ENCODE measurements around the gene POTEG.
"Not testable (repeated sequence)": the region's sequence is repeated elsewhere in the genome, so short reads cannot be mapped to it uniquely, and the experiment has no call there.

DNA sequence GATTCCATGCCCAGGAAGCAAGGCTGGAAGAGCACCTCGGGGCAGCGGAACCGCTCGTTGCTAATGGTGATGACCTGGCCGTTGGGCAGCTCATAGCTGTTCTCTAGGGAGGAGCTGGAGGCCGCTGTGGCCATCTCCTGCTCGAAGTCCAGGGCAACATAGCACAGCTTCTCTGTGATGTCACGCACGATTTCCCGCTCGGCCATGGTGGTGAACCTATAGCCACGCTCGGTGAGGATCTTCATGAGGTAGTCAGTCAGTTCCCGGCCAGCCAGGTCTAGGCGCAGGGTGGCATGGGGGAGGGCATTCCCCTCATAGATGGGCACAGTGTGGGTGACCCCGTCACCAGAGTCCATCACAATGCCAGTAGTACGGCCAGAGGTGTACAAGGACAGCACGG lies 32.0 kb downstream of the POTEG start:
- TF ChIP-seq, protein P1, sequence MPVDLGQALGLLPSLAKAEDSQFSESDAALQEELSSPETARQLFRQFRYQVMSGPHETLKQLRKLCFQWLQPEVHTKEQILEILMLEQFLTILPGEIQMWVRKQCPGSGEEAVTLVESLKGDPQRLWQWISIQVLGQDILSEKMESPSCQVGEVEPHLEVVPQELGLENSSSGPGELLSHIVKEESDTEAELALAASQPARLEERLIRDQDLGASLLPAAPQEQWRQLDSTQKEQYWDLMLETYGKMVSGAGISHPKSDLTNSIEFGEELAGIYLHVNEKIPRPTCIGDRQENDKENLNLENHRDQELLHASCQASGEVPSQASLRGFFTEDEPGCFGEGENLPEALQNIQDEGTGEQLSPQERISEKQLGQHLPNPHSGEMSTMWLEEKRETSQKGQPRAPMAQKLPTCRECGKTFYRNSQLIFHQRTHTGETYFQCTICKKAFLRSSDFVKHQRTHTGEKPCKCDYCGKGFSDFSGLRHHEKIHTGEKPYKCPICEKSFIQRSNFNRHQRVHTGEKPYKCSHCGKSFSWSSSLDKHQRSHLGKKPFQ (tag by site-specific recombination; IDR thresholded peaks at IDR 0.05): not testable (repeated sequence)
- TF ChIP-seq, protein P2, sequence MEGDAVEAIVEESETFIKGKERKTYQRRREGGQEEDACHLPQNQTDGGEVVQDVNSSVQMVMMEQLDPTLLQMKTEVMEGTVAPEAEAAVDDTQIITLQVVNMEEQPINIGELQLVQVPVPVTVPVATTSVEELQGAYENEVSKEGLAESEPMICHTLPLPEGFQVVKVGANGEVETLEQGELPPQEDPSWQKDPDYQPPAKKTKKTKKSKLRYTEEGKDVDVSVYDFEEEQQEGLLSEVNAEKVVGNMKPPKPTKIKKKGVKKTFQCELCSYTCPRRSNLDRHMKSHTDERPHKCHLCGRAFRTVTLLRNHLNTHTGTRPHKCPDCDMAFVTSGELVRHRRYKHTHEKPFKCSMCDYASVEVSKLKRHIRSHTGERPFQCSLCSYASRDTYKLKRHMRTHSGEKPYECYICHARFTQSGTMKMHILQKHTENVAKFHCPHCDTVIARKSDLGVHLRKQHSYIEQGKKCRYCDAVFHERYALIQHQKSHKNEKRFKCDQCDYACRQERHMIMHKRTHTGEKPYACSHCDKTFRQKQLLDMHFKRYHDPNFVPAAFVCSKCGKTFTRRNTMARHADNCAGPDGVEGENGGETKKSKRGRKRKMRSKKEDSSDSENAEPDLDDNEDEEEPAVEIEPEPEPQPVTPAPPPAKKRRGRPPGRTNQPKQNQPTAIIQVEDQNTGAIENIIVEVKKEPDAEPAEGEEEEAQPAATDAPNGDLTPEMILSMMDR (tag by site-specific recombination; IDR thresholded peaks at IDR 0.05): not testable (repeated sequence)
- TF ChIP-seq, protein P3, sequence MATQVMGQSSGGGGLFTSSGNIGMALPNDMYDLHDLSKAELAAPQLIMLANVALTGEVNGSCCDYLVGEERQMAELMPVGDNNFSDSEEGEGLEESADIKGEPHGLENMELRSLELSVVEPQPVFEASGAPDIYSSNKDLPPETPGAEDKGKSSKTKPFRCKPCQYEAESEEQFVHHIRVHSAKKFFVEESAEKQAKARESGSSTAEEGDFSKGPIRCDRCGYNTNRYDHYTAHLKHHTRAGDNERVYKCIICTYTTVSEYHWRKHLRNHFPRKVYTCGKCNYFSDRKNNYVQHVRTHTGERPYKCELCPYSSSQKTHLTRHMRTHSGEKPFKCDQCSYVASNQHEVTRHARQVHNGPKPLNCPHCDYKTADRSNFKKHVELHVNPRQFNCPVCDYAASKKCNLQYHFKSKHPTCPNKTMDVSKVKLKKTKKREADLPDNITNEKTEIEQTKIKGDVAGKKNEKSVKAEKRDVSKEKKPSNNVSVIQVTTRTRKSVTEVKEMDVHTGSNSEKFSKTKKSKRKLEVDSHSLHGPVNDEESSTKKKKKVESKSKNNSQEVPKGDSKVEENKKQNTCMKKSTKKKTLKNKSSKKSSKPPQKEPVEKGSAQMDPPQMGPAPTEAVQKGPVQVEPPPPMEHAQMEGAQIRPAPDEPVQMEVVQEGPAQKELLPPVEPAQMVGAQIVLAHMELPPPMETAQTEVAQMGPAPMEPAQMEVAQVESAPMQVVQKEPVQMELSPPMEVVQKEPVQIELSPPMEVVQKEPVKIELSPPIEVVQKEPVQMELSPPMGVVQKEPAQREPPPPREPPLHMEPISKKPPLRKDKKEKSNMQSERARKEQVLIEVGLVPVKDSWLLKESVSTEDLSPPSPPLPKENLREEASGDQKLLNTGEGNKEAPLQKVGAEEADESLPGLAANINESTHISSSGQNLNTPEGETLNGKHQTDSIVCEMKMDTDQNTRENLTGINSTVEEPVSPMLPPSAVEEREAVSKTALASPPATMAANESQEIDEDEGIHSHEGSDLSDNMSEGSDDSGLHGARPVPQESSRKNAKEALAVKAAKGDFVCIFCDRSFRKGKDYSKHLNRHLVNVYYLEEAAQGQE (tag by site-specific recombination; IDR thresholded peaks at IDR 0.05): not testable (repeated sequence)
- TF ChIP-seq, protein P4, sequence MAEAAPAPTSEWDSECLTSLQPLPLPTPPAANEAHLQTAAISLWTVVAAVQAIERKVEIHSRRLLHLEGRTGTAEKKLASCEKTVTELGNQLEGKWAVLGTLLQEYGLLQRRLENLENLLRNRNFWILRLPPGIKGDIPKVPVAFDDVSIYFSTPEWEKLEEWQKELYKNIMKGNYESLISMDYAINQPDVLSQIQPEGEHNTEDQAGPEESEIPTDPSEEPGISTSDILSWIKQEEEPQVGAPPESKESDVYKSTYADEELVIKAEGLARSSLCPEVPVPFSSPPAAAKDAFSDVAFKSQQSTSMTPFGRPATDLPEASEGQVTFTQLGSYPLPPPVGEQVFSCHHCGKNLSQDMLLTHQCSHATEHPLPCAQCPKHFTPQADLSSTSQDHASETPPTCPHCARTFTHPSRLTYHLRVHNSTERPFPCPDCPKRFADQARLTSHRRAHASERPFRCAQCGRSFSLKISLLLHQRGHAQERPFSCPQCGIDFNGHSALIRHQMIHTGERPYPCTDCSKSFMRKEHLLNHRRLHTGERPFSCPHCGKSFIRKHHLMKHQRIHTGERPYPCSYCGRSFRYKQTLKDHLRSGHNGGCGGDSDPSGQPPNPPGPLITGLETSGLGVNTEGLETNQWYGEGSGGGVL (tag by site-specific recombination; IDR thresholded peaks at IDR 0.05): not testable (repeated sequence)
- TF ChIP-seq, protein P5, sequence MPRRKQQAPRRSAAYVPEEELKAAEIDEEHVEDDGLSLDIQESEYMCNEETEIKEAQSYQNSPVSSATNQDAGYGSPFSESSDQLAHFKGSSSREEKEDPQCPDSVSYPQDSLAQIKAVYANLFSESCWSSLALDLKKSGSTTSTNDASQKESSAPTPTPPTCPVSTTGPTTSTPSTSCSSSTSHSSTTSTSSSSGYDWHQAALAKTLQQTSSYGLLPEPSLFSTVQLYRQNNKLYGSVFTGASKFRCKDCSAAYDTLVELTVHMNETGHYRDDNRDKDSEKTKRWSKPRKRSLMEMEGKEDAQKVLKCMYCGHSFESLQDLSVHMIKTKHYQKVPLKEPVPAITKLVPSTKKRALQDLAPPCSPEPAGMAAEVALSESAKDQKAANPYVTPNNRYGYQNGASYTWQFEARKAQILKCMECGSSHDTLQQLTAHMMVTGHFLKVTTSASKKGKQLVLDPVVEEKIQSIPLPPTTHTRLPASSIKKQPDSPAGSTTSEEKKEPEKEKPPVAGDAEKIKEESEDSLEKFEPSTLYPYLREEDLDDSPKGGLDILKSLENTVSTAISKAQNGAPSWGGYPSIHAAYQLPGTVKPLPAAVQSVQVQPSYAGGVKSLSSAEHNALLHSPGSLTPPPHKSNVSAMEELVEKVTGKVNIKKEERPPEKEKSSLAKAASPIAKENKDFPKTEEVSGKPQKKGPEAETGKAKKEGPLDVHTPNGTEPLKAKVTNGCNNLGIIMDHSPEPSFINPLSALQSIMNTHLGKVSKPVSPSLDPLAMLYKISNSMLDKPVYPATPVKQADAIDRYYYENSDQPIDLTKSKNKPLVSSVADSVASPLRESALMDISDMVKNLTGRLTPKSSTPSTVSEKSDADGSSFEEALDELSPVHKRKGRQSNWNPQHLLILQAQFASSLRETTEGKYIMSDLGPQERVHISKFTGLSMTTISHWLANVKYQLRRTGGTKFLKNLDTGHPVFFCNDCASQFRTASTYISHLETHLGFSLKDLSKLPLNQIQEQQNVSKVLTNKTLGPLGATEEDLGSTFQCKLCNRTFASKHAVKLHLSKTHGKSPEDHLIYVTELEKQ (tag by site-specific recombination; IDR thresholded peaks at IDR 0.05; ENCODE audit: borderline replicate concordance): not testable (repeated sequence)
- TF ChIP-seq ZNF514 (tag by site-specific recombination; IDR thresholded peaks at IDR 0.05); ZNF121 (tag by site-specific recombination; IDR thresholded peaks at IDR 0.05); ZNF24 (tag by site-specific recombination; IDR thresholded peaks at IDR 0.05); ZNF510 (tag by site-specific recombination; IDR thresholded peaks at IDR 0.05; ENCODE audit: insufficient replicate concordance); ZFP37 (tag by site-specific recombination; IDR thresholded peaks at IDR 0.05); SCRT1 (tag by site-specific recombination; IDR thresholded peaks at IDR 0.05; ENCODE audit: borderline replicate concordance); SP7 (tag by site-specific recombination; IDR thresholded peaks at IDR 0.05): not testable (repeated sequence)
- TF ChIP-seq, protein P6, sequence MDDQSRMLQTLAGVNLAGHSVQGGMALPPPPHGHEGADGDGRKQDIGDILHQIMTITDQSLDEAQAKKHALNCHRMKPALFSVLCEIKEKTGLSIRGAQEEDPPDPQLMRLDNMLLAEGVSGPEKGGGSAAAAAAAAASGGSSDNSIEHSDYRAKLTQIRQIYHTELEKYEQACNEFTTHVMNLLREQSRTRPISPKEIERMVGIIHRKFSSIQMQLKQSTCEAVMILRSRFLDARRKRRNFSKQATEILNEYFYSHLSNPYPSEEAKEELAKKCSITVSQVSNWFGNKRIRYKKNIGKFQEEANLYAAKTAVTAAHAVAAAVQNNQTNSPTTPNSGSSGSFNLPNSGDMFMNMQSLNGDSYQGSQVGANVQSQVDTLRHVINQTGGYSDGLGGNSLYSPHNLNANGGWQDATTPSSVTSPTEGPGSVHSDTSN (CRISPR knock-in tag; IDR thresholded peaks at IDR 0.05): not testable (repeated sequence)

All from HEK293 (cell line).